H1 (cell line): Measurements from ENCODE around the gene CXXC5.

ENCODE experiments used
- EZH2 ChIP-seq: fragments of 200-600 bp; sonication (generic); IDR thresholded peaks from 2 replicates; pipeline ENCODE4 v1.7.1; 2012; ENCODE audit warnings: low read depth, mild to moderate bottlenecking, moderate library complexity, low read length, inconsistent platforms; ENCODE audit not compliant: severe bottlenecking
- HDAC6 ChIP-seq: IDR thresholded peaks from one replicate; pipeline ENCODE4 v1.7.1; 2012; ENCODE audit warnings: low read depth, mild to moderate bottlenecking, inconsistent platforms, low read length, moderate library complexity
- MAX ChIP-seq: IDR thresholded peaks from 2 replicates; pipeline ENCODE4 v1.6.1; 2012; ENCODE audit warnings: inconsistent platforms
- POLR2A ChIP-seq, 2 experiments: IDR thresholded peaks; 1 replicate in 1 of 2; 2 replicates in 1 of 2; pipeline ENCODE4 v1.6.1; 2011; ENCODE audit warnings: low read depth in 2 of 2, low read length in 2 of 2, mild to moderate bottlenecking in 2 of 2; ENCODE audit errors: control extremely low read depth in 1 of 2
- TF ChIP-seq, protein P1 (sequence below), 3 experiments: IDR thresholded peaks; 1 replicate in 2 of 3; 2 replicates in 1 of 3; pipeline versions ENCODE4 v1.5.1 to v1.6.1; 2011; ENCODE audit warnings: low read length in 3 of 3, mild to moderate bottlenecking in 3 of 3, inconsistent platforms in 2 of 3, low read depth in 1 of 3, moderate library complexity in 1 of 3; ENCODE audit not compliant: insufficient read depth in 1 of 3; ENCODE audit errors: control extremely low read depth in 1 of 3

DNA sequence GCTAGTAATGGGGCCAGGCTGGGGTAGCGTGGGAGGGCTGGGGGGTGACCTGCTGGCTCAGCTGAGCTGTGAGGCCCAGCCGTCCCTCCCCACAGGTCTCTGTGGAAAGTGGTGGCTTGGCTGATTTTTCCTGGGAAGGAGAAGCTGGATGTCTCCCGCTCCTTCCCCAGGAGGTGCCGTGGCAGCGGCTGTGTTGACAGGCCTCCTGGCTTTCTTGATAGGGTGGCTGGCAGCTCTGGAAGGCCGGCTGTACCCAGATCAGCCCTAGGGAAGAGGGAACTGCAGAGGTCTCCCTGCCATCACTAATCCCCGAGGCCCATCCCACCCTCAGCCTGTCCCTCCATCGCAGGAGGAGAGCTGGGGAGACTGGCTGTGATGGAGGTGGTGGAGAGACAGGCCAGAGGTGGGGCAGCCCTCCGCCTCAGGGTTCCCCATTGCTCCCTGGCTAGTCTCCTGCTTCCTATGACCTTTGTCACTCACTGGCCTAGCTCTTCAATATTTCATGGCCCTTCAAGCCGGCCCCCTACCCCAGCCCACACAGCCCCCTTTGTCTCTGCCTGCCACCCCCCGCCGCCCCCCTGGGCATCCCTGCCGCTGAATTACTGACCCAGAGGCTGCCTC lies 6.8 kb downstream of the CXXC5 start:
- TF ChIP-seq, protein P1, sequence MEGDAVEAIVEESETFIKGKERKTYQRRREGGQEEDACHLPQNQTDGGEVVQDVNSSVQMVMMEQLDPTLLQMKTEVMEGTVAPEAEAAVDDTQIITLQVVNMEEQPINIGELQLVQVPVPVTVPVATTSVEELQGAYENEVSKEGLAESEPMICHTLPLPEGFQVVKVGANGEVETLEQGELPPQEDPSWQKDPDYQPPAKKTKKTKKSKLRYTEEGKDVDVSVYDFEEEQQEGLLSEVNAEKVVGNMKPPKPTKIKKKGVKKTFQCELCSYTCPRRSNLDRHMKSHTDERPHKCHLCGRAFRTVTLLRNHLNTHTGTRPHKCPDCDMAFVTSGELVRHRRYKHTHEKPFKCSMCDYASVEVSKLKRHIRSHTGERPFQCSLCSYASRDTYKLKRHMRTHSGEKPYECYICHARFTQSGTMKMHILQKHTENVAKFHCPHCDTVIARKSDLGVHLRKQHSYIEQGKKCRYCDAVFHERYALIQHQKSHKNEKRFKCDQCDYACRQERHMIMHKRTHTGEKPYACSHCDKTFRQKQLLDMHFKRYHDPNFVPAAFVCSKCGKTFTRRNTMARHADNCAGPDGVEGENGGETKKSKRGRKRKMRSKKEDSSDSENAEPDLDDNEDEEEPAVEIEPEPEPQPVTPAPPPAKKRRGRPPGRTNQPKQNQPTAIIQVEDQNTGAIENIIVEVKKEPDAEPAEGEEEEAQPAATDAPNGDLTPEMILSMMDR (IDR thresholded peaks at IDR 0.05; ENCODE audit: control extremely low read depth in 1 of 3, insufficient read depth in 1 of 3, low read depth in 1 of 3, low read length in 3 of 3): no peak
- TF ChIP-seq MAX: no peak
- TF ChIP-seq EZH2: no peak
- TF ChIP-seq POLR2A (IDR thresholded peaks at IDR 0.05; ENCODE audit: control extremely low read depth in 1 of 2, low read depth in 2 of 2, low read length in 2 of 2): no peak
- TF ChIP-seq HDAC6: no peak
